ENCODE data around the gene CACUL1.

CACUL1 gene

GRCh38 chr10:118682533-118682932, 72.2 kb downstream of the CACUL1 start:
- no peak for TF ChIP-seq CTCF (IDR thresholded peaks at IDR 0.05)

GRCh38 chr10:118680197-118680596, 74.6 kb downstream of the CACUL1 start:
- no peak for TF ChIP-seq CTCF (IDR thresholded peaks at IDR 0.05)

- TF ChIP-seq CTCF (IDR thresholded peaks at IDR 0.05) = no peak
Observed at GRCh38 chr10:118674226-118674919, 80.4 kb downstream of the CACUL1 start.

GRCh38 chr10:118672766-118673715, 81.7 kb downstream of the CACUL1 start:
- no peak for TF ChIP-seq CTCF (IDR thresholded peaks at IDR 0.05)

GRCh38 chr10:118672153-118672552, 82.6 kb downstream of the CACUL1 start:
- TF ChIP-seq CTCF (IDR thresholded peaks at IDR 0.05) = no peak

GRCh38 chr10:118670472-118671124, 84.2 kb downstream of the CACUL1 start:
- TF ChIP-seq CTCF (IDR thresholded peaks at IDR 0.05) = no peak

- TF ChIP-seq CTCF (IDR thresholded peaks at IDR 0.05) = no peak
Observed at GRCh38 chr10:118669835-118670234, 84.9 kb downstream of the CACUL1 start.
